M059J (cell line): Measurements from ENCODE around the gene MGLL. TPM values are rescaled to one million over a fixed set of nuclear protein-coding genes. Genes with fewer than 3 reads are reported as not detected.

Source experiments
- DNase-seq: peaks from one replicate; pipeline ENCODE4 v3.0.0-alpha.2; 2012; ENCODE audit warnings: low read depth
- total RNA-seq: library from RNA; depleted of rRNA; stranded (reverse); fragments of >200 nt; shearing (Covaris generic); gene quantifications from 2 replicates; pipeline ENCODE4 v1.2.3, GENCODE V29; 2014; rRNA removed

MGLL gene
- total RNA-seq: 11.9 and 17.0 TPM in 2 replicates

DNA sequence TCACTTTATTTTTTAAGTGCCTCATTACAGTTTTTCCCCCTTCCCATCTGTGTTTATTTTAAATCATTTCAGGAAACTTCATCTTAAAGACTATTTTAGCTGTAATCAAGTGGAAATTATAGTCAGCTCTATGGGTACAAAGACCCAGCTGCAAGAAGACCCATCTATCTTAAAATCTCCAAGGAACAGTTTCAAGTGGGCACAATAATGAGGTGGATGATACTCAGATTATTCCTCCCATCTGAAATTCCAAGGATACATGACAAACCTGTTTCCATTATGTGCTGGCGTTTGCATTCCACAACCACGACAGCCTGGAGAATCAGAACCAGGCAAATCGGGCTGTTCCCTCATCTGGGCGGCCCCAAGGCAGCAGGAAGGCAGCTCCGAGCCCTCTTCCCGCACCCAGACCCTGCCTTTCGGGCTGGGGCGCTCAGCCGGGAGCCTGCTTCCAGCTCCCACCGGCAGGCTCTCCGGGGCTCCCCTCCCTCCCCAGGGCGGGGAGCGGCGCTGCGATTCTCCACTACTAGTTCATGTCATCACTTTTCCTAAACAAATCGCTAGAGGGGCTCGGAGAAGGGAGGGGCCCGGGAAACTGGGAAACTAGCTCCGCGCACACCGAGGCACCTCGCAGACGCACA lies at the start of gene MGLL:
Gene MGLL, minus strand, starts transcription at position 475 of the 641 bp plus-strand sequence. Its CDS starts 197 bp downstream, at position 278.
- DNase-seq: peak; percentile 57

DNA sequence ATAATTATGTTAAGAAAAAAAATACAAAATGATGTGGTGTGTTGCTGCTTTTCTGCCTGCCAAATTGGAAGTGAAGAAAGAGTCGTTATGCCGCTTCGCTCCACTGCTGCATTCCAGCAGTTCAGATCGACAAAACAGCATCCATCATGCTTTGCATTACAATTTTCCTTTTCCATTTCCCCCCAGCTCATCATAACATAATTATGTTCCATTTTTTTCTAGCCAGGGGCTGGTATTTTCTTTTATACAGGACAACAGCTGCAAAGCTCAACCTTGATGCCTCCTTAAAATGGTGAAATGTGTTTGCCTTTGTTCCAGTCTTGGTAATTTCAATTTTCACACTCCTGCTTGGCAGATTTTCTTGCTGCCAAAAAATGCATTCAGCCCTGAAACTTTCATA lies 47.8 kb upstream of the MGLL start:
- no peak for DNase-seq

DNA sequence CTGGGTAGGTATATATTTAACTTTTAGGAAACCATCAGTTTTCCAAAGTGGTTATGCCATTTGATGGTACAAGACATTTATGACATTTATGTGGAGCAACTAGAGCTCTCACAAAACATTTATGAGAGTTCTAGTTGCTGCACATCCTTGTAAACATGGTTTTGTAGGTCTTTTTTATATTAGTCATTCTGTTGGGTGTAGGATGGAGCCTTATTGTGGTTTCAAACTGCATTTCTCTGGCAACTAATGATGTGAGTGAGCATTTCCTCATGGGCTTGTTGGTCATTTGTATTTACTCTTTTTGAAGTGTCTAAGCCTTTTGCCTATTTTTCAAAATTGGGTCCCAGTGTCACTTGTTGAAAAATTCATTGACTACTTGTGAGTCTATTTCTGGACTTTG lies 45.7 kb upstream of the MGLL start:
- peak; percentile 84 for DNase-seq

DNA sequence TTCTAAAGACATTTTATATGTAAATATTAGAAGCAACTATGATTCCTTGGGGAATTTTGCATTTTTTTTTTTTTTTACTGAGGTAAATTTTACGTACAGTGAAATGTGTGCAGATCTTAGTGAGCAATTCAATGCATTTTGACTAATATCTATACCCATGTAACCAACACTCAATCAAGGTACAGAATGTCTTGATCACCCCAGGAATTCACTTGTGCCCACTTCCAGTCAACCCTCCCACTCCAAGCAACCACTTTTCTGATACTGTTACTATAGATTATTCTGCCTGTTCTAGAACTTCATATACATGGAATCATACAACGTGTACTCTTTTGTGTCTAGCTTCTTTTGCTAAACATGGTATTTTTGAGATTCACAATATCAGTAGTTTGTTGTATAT lies 45.1 kb upstream of the MGLL start:
- DNase-seq: no peak

DNA sequence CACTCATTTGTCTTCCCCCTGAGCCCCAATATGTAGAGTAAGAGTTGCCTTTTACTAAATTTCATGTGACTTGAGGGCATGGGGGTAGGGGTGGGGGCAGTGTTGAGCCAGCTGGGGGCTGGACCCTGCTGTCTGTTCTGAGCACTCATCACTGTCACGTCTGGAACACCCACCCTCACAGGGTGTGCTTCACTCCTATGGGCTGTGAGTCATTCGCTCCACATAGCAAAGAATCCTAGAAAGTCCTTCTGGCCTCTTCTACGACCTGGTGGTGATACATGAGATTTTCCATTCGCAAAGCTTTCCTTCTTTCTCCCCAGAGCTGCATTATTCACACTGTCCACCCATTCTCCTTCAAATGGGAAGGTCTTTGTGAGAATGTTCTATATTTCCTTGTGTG lies 43.6 kb upstream of the MGLL start:
- peak; percentile 68 for DNase-seq

DNA sequence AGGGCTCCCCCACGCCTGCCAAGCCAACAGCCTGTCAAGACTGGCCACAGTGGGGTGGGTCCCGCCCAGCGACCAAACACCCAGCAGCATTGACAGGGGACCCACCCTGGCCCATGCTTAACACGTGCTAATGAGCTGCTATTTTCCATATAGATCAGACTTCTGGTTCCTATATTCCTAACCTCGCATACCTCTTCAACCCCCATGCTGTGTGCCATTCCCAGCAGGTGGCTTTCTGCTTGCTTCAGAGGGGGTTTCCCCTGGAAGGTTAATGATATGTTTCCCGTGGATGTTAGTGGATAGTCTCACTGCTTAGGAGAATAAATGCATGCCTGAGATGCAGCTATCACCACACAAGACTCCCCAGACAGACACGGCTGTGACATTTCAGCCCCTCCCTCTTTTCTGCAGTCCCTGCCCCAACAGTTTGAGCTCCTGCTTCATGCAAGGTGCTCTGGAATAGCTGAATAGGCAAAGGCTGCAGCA lies 37.9 kb upstream of the MGLL start:
- DNase-seq: no peak

DNA sequence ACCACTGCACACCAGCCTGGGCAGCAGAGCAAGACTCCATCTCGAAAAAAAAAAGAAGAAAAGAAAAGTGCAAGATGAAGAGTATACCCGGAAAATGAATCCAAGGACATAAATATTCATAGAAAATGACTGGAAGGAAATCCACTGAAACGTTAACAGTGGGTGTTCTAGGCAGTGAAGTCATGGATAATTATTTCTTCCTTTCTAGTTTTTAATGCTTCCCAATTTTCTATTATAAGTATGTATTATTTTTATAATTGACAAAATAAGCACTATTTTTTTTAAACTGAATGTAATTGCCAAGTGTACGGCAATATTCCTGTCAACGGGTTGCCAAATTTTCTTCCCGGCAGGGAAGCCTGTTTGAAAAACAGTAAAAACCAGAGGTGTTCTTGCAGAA lies 37.4 kb upstream of the MGLL start:
- no peak for DNase-seq

DNA sequence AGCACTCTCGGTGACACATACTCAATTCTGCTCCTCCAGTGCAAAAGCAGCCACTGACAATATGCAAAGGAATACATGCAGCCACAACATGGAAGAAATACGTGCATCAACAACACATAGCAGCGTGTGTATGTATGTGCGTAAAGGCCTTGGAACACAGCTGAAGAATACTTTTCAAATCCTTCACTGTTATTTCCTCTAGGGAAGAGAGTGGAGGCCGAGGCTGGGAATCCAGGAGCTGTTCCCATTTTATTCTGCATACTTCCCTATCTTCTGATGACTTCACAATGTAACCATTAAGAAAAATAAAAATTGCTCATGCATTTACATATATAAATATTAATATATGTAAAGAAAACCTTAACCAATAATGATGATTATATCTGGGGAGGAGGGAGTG lies 36.6 kb upstream of the MGLL start:
- DNase-seq: no peak

DNA sequence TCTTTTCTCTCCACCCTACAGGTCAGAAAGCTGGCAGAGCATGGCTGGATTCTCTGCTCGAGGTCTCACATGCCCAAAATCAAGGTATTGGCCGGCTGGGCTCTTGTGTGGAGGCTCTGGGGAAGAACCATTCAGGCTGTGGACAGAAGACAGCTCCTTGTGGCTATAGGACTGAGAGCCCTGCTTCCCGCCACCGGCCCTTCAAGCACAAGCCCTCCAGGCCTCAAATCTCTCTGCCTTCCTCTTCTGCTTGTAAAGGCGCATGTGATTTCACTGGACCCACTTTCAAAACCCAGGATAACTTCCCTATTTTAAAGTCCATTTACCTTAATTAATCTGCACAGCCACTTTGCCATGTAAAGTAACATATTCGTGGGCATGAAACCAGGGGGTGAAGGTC lies 36.2 kb upstream of the MGLL start:
- DNase-seq: no peak

DNA sequence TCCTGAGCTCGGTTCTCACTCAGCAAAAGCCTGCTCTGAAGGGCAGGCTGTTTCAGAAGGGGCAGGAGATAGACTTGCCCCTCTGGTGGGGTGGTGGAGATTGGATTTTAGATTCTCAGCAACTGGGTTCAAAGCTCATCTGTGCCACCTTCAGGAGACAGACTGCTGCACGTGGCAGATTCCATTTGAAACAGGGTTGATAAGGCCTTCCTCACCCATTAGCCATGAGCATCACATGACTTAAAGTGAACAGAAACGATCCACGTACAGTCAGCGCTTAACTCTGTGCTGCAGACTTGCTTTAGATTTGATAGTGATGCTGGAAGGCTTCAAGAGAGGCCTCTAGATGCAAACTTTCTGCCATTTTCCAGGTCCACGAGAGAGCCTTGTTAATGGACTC lies 35.0 kb upstream of the MGLL start:
- DNase-seq: peak; percentile 28

DNA sequence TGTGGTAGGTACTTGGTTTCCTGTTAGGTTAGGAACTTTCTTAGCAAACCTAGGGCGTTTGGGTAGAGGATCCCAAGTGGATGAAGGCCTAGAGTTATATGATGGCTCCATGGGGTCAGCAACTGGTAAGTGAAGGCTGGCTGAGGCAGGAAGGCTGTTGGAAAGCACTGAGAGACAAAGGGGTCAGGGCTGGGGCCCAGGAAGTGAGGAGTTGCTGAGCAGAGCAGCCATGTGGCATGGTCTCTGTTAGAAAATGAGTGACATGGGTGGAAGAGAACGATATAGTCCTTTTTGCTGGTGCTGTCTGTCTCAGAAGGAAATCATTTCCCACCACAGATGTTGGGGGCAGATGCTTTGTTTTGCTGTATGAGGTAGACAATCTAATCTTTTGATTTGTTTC lies 34.5 kb upstream of the MGLL start:
- DNase-seq: no peak

DNA sequence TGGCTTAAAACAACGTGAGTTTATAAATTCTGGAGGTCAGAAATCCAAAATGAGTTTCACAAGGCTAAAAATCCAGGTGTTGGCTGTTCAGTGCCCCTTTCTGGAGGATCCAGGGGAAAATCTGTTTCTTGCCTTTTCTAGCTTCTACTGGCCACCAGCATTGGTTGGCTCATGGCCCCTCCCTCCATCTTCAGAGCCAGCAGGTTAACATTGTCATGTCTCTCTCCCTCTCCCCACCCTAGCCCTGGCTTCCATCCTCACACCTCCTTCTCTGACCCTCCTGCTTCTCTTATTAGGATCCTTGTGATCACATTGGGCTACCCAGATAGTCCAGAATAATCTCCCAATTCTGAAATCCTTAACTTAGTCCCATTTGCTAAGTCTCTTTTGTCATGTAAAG lies 32.9 kb upstream of the MGLL start:
- DNase-seq: no peak

DNA sequence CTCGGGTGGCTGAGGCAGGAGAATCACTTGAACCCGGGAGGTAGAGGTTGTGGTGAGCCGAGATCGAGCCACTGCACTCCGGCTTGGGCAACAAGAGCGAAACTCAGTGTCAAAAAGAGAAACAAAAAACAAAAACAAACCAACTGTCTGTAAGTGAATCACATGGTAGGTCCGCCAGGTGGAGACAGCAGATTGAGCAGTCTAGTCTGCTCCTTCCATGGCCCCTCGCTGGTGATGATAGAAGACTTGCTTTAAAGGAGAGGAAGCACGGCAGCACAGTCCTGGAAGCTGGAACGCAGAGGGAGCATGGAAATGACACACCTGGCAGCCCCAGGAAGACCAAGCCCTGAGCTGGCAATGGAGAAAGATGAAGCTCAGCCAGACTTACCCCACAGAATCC lies 31.4 kb upstream of the MGLL start:
- DNase-seq: peak; percentile 17

DNA sequence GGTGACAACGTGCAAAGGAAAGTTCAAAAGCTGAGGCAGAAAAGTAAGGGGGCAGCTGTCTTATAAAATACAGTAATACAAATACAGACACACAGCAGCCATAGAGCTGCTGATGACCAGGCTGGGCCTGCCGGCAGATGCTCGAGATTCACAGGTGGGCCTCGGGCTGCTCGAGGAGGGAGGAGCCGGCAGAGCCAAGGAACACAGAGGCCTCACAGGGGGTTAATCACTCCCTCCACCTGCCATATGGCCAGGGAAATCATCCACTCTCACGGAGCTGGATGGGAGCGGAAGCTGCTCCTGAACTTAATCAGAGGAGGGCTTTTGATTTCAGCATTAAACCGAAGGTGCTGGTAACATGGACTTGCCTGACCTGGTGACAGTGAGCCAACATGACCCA lies 29.6 kb upstream of the MGLL start:
- DNase-seq: no peak

DNA sequence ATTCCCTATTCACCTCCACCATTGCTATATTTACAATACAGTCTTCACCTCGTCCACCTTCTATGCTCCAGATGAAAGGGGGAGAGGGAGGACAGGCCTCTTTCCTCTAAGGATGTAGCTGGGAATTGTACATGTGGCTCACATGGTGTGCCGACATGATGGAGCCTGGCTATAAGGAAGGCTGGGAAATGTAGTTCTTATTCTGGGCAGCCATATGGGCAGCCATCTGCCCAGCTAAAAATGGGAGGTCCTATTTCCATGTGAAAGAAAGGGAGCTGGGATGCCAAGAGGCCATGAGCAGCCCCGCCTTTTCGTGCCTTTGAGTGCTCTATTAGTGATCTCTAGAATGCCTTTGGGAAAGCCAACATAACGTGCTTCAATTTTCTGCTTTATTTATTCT lies 27.1 kb upstream of the MGLL start:
- no peak for DNase-seq

DNA sequence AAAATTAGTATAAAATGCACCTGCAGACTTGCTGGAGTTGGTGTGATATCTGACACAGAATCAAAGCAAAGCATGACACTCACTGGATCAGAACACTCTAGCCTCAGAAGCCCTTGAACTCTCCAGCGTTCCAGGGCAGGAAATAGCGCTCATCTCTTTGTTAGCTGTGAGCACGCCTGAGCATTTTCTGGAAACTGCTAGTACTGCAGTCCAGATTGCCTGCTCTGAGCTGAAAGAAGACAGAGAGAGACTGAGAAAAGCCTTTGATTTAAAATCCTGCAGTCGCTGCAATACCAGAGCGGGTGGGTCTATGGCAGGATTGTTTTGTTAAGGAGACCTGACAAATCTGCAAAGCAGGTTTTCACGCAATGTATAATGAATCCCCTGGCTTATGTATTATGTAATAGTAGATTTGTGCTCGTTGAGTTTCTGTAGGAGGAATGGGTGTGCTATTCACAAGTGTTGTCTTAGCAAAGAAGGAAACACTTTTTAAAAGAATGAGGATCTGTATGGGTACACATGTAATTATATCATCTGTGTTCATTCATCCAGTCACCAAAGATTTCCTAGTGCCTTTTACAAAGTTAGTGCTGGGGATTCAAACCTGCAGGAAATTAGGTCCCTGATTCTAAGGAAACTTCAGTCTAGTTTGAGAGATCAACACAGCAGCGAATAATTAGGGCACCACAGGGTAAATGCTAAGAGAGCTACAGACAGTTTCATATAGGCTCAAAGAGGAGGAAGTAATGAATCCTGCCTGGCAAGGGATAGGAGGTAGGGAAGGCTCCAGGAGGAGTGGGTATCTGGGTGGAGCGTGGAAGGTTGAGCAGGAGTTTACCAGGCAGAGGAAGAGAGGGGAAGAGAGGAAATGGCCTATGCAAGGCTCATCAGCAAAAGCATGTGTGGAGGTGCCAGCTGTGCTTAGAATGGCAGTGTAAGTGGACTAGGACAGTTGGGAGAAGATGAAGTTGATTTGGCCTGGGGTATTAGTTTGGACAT lies 26.1 kb upstream of the MGLL start:
- DNase-seq: no peak

DNA sequence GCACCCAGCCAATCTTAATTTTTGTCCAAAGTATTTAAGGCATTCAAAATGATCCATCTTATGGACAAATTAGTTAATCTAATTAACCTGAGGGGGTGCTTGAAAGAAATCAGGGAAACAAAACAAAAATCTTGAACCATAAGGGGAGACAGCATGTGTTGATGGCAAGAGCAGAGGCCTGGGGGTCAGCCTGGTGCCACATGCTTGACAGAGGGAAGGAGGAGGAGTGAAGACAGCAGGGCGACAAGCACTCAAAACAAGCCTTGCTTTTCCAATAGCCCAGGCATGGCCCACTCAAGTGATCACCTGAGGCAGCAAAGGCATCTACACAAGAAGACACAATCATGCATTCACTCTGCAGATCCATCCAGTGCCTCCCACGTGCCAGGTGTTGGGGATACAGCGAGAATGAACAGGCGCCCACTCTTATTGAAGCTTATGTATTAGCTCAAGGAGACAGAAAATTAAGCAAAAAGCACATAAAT lies 25.0 kb upstream of the MGLL start:
- DNase-seq: no peak

DNA sequence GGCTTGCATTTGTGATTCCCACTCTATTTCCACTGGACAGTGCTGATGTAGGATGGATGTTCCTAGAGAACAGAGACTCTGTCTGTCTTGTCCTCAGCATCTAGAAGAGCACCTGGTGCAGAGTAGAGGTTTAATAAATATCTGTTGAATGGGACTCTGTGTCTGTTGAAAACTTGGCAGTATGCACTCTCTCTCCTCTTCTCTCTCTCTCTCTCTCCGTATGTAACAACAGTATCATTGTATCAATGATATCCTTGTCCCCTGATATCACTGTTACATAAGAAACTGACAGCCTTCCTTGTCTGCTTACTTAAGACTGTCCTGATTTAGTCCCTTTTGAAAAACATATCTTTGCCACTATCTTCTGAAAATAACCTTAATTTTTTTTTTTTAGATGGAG lies 24.3 kb upstream of the MGLL start:
- no peak for DNase-seq

DNA sequence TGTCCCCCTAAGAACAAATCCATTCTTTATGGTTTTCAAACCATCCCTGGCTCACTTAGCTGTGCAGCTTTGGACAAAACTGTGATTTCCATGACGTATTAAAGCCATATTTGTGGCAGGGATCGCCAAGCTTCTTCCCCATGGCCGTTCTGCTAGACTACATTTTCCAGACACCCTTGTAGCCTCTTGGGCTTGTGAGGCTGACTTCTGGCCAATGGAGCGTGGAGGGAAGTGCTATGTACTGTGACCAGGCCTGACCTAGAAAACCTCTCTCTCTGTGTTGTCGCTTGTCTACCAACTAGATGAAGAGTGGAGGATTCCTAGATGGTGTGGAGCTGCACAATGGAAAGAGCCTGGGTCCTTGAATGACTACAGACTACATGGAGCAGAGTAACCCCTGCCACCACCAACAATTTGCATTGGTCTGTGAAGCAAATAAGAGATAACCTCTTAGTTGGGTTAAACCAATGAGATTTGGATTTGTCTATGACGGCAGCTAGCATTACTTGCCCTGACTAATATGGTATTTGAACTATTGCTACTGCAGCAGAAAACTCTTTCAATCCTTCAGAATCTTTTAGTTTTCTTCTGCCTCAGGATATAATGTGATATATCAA lies 22.1 kb upstream of the MGLL start:
- no peak for DNase-seq

DNA sequence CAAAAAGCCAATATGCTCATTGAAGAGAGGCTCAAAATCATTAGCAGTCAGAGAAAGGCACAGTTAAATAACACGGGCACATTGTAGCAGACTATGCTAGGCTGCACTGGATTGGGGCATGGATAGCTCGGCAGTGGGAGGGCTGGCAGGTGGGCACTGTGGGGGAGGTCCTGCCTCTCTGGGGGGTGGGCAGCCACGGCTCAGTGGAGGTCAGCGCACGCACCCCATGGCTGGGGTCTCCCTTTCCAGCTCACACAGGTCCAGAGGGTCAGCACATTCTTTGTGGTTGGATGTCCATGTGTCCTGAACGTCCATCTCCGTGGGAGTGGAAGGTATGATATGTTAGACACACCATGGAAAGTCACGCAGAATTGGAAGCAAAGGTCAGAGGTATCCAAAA lies 18.4 kb upstream of the MGLL start:
- no peak for DNase-seq

DNA sequence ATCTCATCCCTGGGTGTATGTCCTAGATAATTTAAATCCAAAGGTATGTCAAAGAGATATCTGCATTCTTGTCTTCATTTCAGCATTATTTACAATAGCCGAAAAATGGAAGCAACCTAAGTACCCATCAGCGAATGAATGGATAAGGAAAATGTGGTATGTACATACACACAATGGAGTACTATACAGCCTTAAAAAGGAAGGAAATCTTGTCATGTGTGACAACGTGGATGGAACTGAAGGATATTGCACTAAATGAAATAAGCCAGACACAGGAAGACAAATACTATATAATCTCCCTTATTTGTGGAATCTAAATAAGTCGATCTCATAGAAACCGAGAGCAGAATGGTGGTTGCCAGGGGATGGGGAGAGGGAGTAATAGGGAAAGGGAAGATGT lies 16.8 kb upstream of the MGLL start:
- DNase-seq: no peak
